B cell (primary cell): ENCODE data around the gene GSG1L. TPM values are rescaled to one million over a fixed set of nuclear protein-coding genes. Genes with fewer than 3 reads are reported as not detected.

Experiments used
- ATAC-seq: fragments of 200-7000 bp; cut with Tn5 transposase; one replicate; pipeline ENCODE4 v1.10.0; 2021; ENCODE audit warnings: low read depth, mild to moderate bottlenecking, moderate number of reproducible peaks, moderate library complexity
- CTCF ChIA-PET: fragments of 350-600 bp; sonication (Branson Sonifier 250); formaldehyde crosslinking; loops from one replicate; lab custom pipeline; 2021; ENCODE audit warnings: antibody characterized with exemption, inconsistent platforms; lab: Charles Lee
- POLR2A ChIA-PET: fragments of 350-600 bp; sonication (Branson Sonifier 250); formaldehyde crosslinking; loops from one replicate; lab custom pipeline; 2021; ENCODE audit warnings: antibody characterized with exemption; lab: Charles Lee
- DNase-seq: peaks from one replicate; pipeline ENCODE4 v3.0.0; 2013
- H2AFZ ChIP-seq: 2 replicates; pipeline ENCODE4 v1.6.1; 2012; ENCODE audit warnings: mild to moderate bottlenecking, low read depth, low read length; ENCODE audit not compliant: insufficient read depth, poor library complexity, severe bottlenecking
- H3K27ac ChIP-seq, 2 donors: 1 replicate in 1 of 2; 2 replicates in 1 of 2; pipeline ENCODE4 v1.5.1; 2012 to 2013; ENCODE audit warnings: low read length in 2 of 2, mild to moderate bottlenecking in 2 of 2, moderate library complexity in 1 of 2
- H3K27me3 ChIP-seq, 4 experiments: fragments of 200-600 bp in 1 of 4; sonication (generic) in 1 of 4; replicated peaks in 1 of 4; 1 replicate in 2 of 4; 2 replicates in 2 of 4; pipeline versions ENCODE4 v1.6.1 to v1.7.0; 2013 to 2016; ENCODE audit warnings: low read length in 3 of 4, mild to moderate bottlenecking in 2 of 4, mixed read lengths in 1 of 4, moderate library complexity in 1 of 4; ENCODE audit not compliant: insufficient read depth in 4 of 4, control insufficient read depth in 3 of 4; ENCODE audit errors: control extremely low read depth in 1 of 4
- H3K36me3 ChIP-seq, 2 experiments: replicated peaks in 1 of 2; 1 replicate in 1 of 2; 2 replicates in 1 of 2; pipeline versions ENCODE4 v1.6.1 to v1.7.1; 2013; ENCODE audit warnings: low read length in 1 of 2; ENCODE audit not compliant: insufficient read depth in 2 of 2, control insufficient read depth in 1 of 2; ENCODE audit errors: control extremely low read depth in 1 of 2, extremely low read depth in 1 of 2
- H3K4me1 ChIP-seq, 2 donors: fragments of 200-600 bp in 1 of 2; sonication (generic) in 1 of 2; 1 replicate in 1 of 2; 2 replicates in 1 of 2; pipeline versions ENCODE4 v1.5.1 to v1.6.1; 2013 to 2017; ENCODE audit warnings: low read length in 2 of 2; ENCODE audit not compliant: control insufficient read depth in 2 of 2, insufficient read depth in 2 of 2
- H3K4me2 ChIP-seq: replicated peaks from 2 replicates; pipeline ENCODE3; 2012; ENCODE audit warnings: mild to moderate bottlenecking, low read depth, low read length; ENCODE audit not compliant: poor library complexity, severe bottlenecking
- H3K4me3 ChIP-seq, 5 experiments: fragments of 200-600 bp in 1 of 5; sonication (generic) in 1 of 5; 1 replicate in 3 of 5; 2 replicates in 2 of 5; pipeline versions ENCODE4 v1.5.1 to v1.7.0; 2011 to 2016; ENCODE audit warnings: low read length in 4 of 5, mild to moderate bottlenecking in 4 of 5, low read depth in 2 of 5, control low read depth in 1 of 5, moderate library complexity in 1 of 5; ENCODE audit not compliant: insufficient read depth in 1 of 5; ENCODE audit errors: control extremely low read depth in 1 of 5, extremely low read depth in 1 of 5
- H3K79me2 ChIP-seq: fragments of 200-600 bp; sonication (generic); one replicate; pipeline ENCODE4 v1.6.0; 2016; ENCODE audit warnings: low read length; ENCODE audit not compliant: control insufficient read depth, insufficient read depth
- H3K9ac ChIP-seq: fragments of 200-600 bp; sonication (generic); 2 replicates; pipeline ENCODE4 v1.6.1; 2017; ENCODE audit warnings: mild to moderate bottlenecking, low read length, moderate library complexity
- H3K9me3 ChIP-seq, 3 donors: one replicate each; pipeline versions ENCODE4 v1.6.1 to v1.7.1; 2013; ENCODE audit warnings: low read length in 2 of 3; ENCODE audit not compliant: control insufficient read depth in 2 of 3, insufficient read depth in 1 of 3; ENCODE audit errors: control extremely low read depth in 1 of 3
- H4K20me1 ChIP-seq: 2 replicates; pipeline ENCODE4 v1.6.0; 2012; ENCODE audit warnings: mild to moderate bottlenecking, low read length; ENCODE audit not compliant: insufficient read depth, control insufficient read depth, poor library complexity, severe bottlenecking
- H3K27ac Mint-ChIP-seq: one replicate; pipeline ENCODE4 v1.8.0; 2021; ENCODE audit warnings: mixed read lengths
- H3K27me3 Mint-ChIP-seq: one replicate; pipeline ENCODE4 v1.8.0; 2021; ENCODE audit warnings: mixed read lengths
- H3K4me1 Mint-ChIP-seq: one replicate; pipeline ENCODE4 v1.8.0; 2021; ENCODE audit warnings: mixed read lengths
- H3K4me3 Mint-ChIP-seq: one replicate; pipeline ENCODE4 v1.8.0; 2021; ENCODE audit warnings: mixed read lengths
- H3K9me3 Mint-ChIP-seq: one replicate; pipeline ENCODE4 v1.8.0; 2022; ENCODE audit warnings: mixed read lengths; ENCODE audit not compliant: insufficient read depth
- EZH2 ChIP-seq: IDR thresholded peaks from 2 replicates; pipeline ENCODE4 v1.6.1; 2012; ENCODE audit warnings: borderline replicate concordance, low read depth, mild to moderate bottlenecking, moderate library complexity, low read length; ENCODE audit not compliant: insufficient read depth, poor library complexity, severe bottlenecking
- WGBS: methylation state at CpG from one replicate; pipeline ENCODE4 v1.1.5; 2013; ENCODE audit warnings: missing lambda C conversion rate; ENCODE audit not compliant: insufficient coverage; 5-methylcytosine and 5-hydroxymethylcytosine counted together
- intact Hi-C: fragments of 100-400 bp; cut with micrococcal nuclease; formaldehyde crosslinking; loops from one replicate; pipeline ENCODE4 v1.10.0; 2022
- polyA plus RNA-seq: library from polyadenylated mRNA; depleted of rRNA; stranded (reverse); fragments of >200 nt; gene quantifications from 2 replicates; pipeline ENCODE4 v1.2.3, GENCODE V29; 2012
- total RNA-seq, 2 donors: library from RNA; stranded (reverse); fragments of 120-200 nt in 1 of 2; gene quantifications; 1 replicate in 1 of 2; 2 replicates in 1 of 2; pipeline versions ENCODE4 v1.2.3 to v1.2.4, GENCODE V29; 2013 to 2022
- TF ChIP-seq, protein P1 (sequence below): fragments of 200-600 bp; IDR thresholded peaks from one replicate; pipeline ENCODE4 v1.8.0; 2022; ENCODE audit warnings: antibody characterized with exemption, mild to moderate bottlenecking

The GSG1L gene
- total and polyA plus RNA-seq, 2 donors (not counting 1 experiment from before 2014, with no cell fraction given): 0.01 TPM; not detected in 1

DNA sequence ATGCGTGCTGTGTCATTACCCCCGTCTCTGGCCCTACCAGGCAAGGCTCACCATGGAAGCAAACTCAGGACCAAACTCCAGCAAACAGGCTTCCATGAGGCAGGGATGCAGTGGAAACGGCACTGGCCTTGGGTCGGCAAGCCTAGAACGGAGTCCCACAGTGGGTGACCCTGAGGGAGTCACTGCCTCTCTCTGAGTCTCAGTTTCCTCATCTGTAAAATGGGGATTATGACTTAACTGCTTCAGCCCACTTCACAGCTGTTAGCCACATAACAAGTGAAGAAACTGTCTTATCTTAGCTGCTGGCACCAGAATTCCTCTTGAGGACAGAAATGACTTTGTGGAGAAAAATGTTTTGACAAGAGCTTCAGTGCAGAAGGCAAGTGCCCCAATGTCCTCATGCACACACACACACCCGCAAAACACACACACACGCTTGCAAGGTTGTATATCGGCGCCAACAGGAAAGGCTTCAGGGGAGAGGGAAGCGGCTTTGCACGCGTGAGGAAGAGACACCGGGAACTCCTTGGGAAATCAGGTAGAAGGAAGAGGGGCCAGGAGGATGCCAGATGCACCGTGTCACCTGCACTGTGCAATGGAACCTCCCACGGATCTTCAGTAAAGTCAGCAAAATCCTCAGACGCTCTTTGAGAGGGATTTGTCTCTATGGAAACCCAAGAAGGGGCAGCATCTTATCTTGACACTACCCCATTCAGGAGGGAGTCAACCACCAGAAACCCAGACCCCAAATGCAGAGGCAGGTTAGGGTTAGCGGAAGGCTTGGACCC is 53.7 kb downstream of the GSG1L start:
- peaks cover 17% of the 10 kb centered on the region for H3K27me3 Mint-ChIP-seq
- H3K4me1 Mint-ChIP-seq: no peaks in the 10 kb centered on the region
- Histone ChIP-seq H3K4me3 (no peak overlapping the region), H3K4me1 (no peaks in the 10 kb centered on the region), H3K27ac (no peak overlapping the region), H4K20me1 (no peaks in the 10 kb centered on the region), H2AFZ (no peak overlapping the region), H3K9me3 (peaks cover 0 to 7% (median 0%) of the 10 kb centered on the region in 3 donors), H3K9ac (no peak overlapping the region), H3K4me2 (no peak overlapping the region), H3K79me2 (no peaks in the 10 kb centered on the region), H3K27me3 (peaks cover 0 to 7% (median 0%) of the 10 kb centered on the region in 4 experiments), H3K36me3 (no peaks in the 10 kb centered on the region)
- H3K9me3 Mint-ChIP-seq: no peaks in the 10 kb centered on the region
- no peak overlapping the region for H3K4me3 Mint-ChIP-seq
- DNase-seq (no peak), ATAC-seq (no peak)
- ChIA-PET POLR2A (no interaction called here), CTCF (no interaction called here)
- H3K27ac Mint-ChIP-seq: no peak overlapping the region
- TF ChIP-seq, protein P1, sequence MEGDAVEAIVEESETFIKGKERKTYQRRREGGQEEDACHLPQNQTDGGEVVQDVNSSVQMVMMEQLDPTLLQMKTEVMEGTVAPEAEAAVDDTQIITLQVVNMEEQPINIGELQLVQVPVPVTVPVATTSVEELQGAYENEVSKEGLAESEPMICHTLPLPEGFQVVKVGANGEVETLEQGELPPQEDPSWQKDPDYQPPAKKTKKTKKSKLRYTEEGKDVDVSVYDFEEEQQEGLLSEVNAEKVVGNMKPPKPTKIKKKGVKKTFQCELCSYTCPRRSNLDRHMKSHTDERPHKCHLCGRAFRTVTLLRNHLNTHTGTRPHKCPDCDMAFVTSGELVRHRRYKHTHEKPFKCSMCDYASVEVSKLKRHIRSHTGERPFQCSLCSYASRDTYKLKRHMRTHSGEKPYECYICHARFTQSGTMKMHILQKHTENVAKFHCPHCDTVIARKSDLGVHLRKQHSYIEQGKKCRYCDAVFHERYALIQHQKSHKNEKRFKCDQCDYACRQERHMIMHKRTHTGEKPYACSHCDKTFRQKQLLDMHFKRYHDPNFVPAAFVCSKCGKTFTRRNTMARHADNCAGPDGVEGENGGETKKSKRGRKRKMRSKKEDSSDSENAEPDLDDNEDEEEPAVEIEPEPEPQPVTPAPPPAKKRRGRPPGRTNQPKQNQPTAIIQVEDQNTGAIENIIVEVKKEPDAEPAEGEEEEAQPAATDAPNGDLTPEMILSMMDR: no peak
- no peak for TF ChIP-seq EZH2
- 74% methylated on average over 15 of the region's 17 CpGs for WGBS
- intact Hi-C loops: no loop called here

DNA sequence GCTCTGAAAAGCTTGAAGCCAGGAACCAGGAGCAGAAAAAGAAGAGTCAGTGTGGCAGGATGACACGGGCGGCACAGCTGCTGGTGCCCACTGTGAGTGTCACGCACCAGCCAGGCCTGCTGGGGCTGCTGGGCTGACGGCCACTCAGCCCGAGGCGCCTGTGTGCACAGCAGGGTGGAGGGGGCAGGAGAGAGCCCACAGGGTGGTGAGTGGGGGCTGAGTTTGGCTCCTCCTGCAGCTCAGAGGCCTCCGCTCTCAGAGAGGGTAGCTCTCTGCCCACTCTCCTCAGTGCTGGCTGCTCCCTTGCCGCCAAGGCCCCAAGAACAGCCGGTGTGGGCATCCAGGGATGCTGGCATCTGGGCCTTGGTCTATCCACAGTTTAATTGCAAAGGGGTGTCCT is 59.6 kb downstream of the GSG1L start:
- Mint-ChIP-seq H3K4me3 (no peak overlapping the region), H3K27ac (no peak overlapping the region), H3K9me3 (no peaks in the 10 kb centered on the region), H3K4me1 (no peaks in the 10 kb centered on the region), H3K27me3 (peaks cover 5% of the 10 kb centered on the region)
- DNase-seq: no peak
- Histone ChIP-seq H3K9ac (no peak overlapping the region), H3K27ac (no peak overlapping the region), H3K9me3 (peaks cover 0 to 7% (median 0%) of the 10 kb centered on the region in 3 donors), H3K27me3 (no peaks in the 10 kb centered on the region), H3K4me2 (no peak overlapping the region), H4K20me1 (no peaks in the 10 kb centered on the region), H3K4me1 (no peaks in the 10 kb centered on the region), H2AFZ (no peak overlapping the region), H3K79me2 (no peaks in the 10 kb centered on the region), H3K4me3 (no peak overlapping the region), H3K36me3 (no peaks in the 10 kb centered on the region)
- intact Hi-C loops: no loop called here
- no peak for ATAC-seq
- ChIA-PET POLR2A (no interaction called here), CTCF (interaction anchor here (0.5 kb wide), 1 partner anchor 132 kb away, joined by 3 read pairs; no protein-coding TSS in a partner anchor)
- TF ChIP-seq, protein P1: no peak
- no peak for TF ChIP-seq EZH2
- WGBS: 96% methylated on average over 9 of the region's 9 CpGs
